GM12878 (cell line): Measurements from ENCODE around the gene UNKL. TPM values are rescaled to one million over a fixed set of nuclear protein-coding genes. Genes with fewer than 3 reads are reported as not detected.

ENCODE experiments used
- ATAC-seq: fragments of 200-7000 bp; cut with Tn5 transposase; 3 replicates; pipeline ENCODE4 v1.9.1; 2020; ENCODE audit warnings: mild to moderate bottlenecking, moderate library complexity
- BruUV-seq: library from RNA; stranded (reverse); fragments of 400-500 nt; replicated peaks from 2 replicates; lab custom pipeline; 2021; lab: Mats Ljungman, UMichigan
- CTCF ChIA-PET: fragments of 300-600 bp; sonication (Branson Sonifier 250); formaldehyde crosslinking; extraction: SDS; loops from one replicate; lab custom pipeline; 2021; ENCODE audit warnings: inconsistent platforms; lab: Yijun Ruan, JAX
- POLR2A ChIA-PET: fragments of 350-600 bp; formaldehyde crosslinking; extraction: SDS; loops from one replicate; lab custom pipeline; 2021; ENCODE audit warnings: inconsistent platforms; lab: Charles Lee
- RAD21 ChIA-PET: fragments of 300-600 bp; sonication (Branson Sonifier 250); formaldehyde crosslinking; loops from one replicate; lab custom pipeline; 2023; ENCODE audit warnings: antibody characterized with exemption; ENCODE audit not compliant: unreplicated experiment; lab: Charles Lee
- SMC1A ChIA-PET: fragments of 300-600 bp; sonication (Branson Sonifier 250); formaldehyde crosslinking; loops from one replicate; lab custom pipeline; 2023; ENCODE audit not compliant: unreplicated experiment, uncharacterized antibody; lab: Charles Lee
- DNase-seq: peaks from one replicate; pipeline ENCODE4 v3.0.0-alpha.2; 2011; ENCODE audit warnings: low read depth, low spot score
- FAIRE-seq: peaks from 3 replicates; lab custom pipeline; 2011; peaks lifted over from hg19 to GRCh38; lab: Jason Lieb, UNC
- H2AFZ ChIP-seq: 2 replicates; pipeline ENCODE4 v1.6.0; 2011; ENCODE audit warnings: low read depth, low read length, control low read depth; ENCODE audit not compliant: control insufficient read depth
- H3K27ac ChIP-seq: 2 replicates; pipeline ENCODE4 v1.5.1; 2011; ENCODE audit warnings: control low read depth; ENCODE audit not compliant: control insufficient read depth, insufficient read depth
- H3K27me3 ChIP-seq, 2 experiments: replicated peaks in 1 of 2; 2 replicates each; pipeline versions ENCODE4 v1.6.0 to v1.6.1; 2011; ENCODE audit warnings: low read length in 1 of 2; ENCODE audit not compliant: control insufficient read depth in 2 of 2, insufficient read depth in 2 of 2
- H3K36me3 ChIP-seq, 2 experiments: 2 replicates each; pipeline ENCODE4 v1.5.1; 2011; ENCODE audit warnings: low read length in 1 of 2; ENCODE audit not compliant: control insufficient read depth in 2 of 2, insufficient read depth in 2 of 2
- H3K4me1 ChIP-seq: 2 replicates; pipeline ENCODE4 v1.6.1; 2011; ENCODE audit warnings: mild to moderate bottlenecking, low read length, moderate library complexity, mixed read lengths; ENCODE audit not compliant: control insufficient read depth, insufficient read depth
- H3K4me2 ChIP-seq: 2 replicates; pipeline ENCODE4 v1.6.0; 2011; ENCODE audit warnings: control low read depth; ENCODE audit not compliant: control insufficient read depth, insufficient read depth
- H3K4me3 ChIP-seq: fragments of 200-600 bp; sonication (generic); 2 replicates; pipeline ENCODE4 v1.5.1; 2016
- H3K79me2 ChIP-seq: 2 replicates; pipeline ENCODE4 v1.6.0; 2011; ENCODE audit warnings: low read length; ENCODE audit not compliant: control insufficient read depth, insufficient read depth
- H3K9ac ChIP-seq: 2 replicates; pipeline ENCODE4 v1.8.0; 2011; ENCODE audit warnings: low read length, control low read depth, mixed read lengths; ENCODE audit not compliant: control insufficient read depth, insufficient read depth
- H3K9me3 ChIP-seq: replicated peaks from 3 replicates; pipeline ENCODE4 v1.5.1; 2011; ENCODE audit warnings: mild to moderate bottlenecking, low read length; ENCODE audit not compliant: control insufficient read depth, insufficient read depth
- H4K20me1 ChIP-seq: 2 replicates; pipeline ENCODE4 v1.6.0; 2011; ENCODE audit not compliant: control insufficient read depth, insufficient read depth
- BHLHE40 ChIP-seq, 2 experiments: fragments of 450-650 bp in 1 of 2; IDR thresholded peaks; 2 replicates each; pipeline ENCODE4 v1.6.1; 2011 to 2017; ENCODE audit warnings: low read depth in 2 of 2, borderline replicate concordance in 1 of 2, improper control_type of control experiment in 1 of 2, low read length in 1 of 2, mild to moderate bottlenecking in 1 of 2
- CBX3 ChIP-seq: fragments of 200-600 bp; sonication (generic); IDR thresholded peaks from 2 replicates; pipeline ENCODE4 v1.6.1; 2016; ENCODE audit warnings: low read depth, borderline replicate concordance
- EP300 ChIP-seq, 2 experiments: fragments of 150-350 bp in 1 of 2; IDR thresholded peaks; 2 replicates each; pipeline ENCODE4 v1.6.1; 2011 to 2012; ENCODE audit warnings: low read depth in 2 of 2, low read length in 2 of 2, borderline replicate concordance in 1 of 2, improper control_type of control experiment in 1 of 2, inconsistent platforms in 1 of 2; ENCODE audit not compliant: control insufficient read depth in 1 of 2
- FOXM1 ChIP-seq: IDR thresholded peaks from 2 replicates; pipeline ENCODE4 v1.6.1; 2012; ENCODE audit warnings: low read depth, mild to moderate bottlenecking, inconsistent platforms, low read length, moderate library complexity
- IKZF2 ChIP-seq, 2 experiments: fragments of 450-650 bp; IDR thresholded peaks; 2 replicates each; pipeline ENCODE4 v1.6.1; 2017; ENCODE audit warnings: mild to moderate bottlenecking in 2 of 2, moderate library complexity in 2 of 2
- SIX5 ChIP-seq: IDR thresholded peaks from 2 replicates; pipeline ENCODE4 v1.6.1; 2011; ENCODE audit warnings: mild to moderate bottlenecking, low read depth, low read length, moderate library complexity; ENCODE audit not compliant: severe bottlenecking
- TBL1XR1 ChIP-seq: IDR thresholded peaks from 2 replicates; pipeline ENCODE4 v1.6.1; 2012; ENCODE audit warnings: low read depth, low read length, improper control_type of control experiment
- ZNF217 ChIP-seq: fragments of 450-650 bp; IDR thresholded peaks from 2 replicates; pipeline ENCODE4 v1.6.1; 2017; ENCODE audit warnings: antibody characterized with exemption, mild to moderate bottlenecking
- WGBS: methylation state at CpG from one replicate; pipeline ENCODE4 v1.1.6; 2016; ENCODE audit warnings: low lambda C conversion rate; ENCODE audit not compliant: insufficient replicate concordance, insufficient coverage; ENCODE audit errors: missing lambda C conversion rate; 5-methylcytosine and 5-hydroxymethylcytosine counted together
- in situ Hi-C: fragments of 300-500 bp; cut with MboI; formaldehyde crosslinking; loops from 9 replicates; pipeline ENCODE4 v1.14.3; 2018; ENCODE audit warnings: mixed read lengths
- intact Hi-C: fragments of 100-400 bp; cut with micrococcal nuclease; formaldehyde crosslinking; loops from one replicate; pipeline ENCODE4 v1.14.2; 2022; ENCODE audit not compliant: unreplicated experiment
- polyA plus RNA-seq, 11 experiments: library from polyadenylated mRNA; depleted of rRNA in 4 of 11; unstranded in 6 of 11; stranded (reverse) in 5 of 11; fragments of >200 nt; fragmentation: Nextera tagmentation in 4 of 11; fragmentation: Illumina TruSeq in 1 of 11; extraction: Ambion mirVana in 4 of 11; extraction: Trizol in 1 of 11; gene quantifications; 1 replicate in 1 of 11; 2 replicates in 10 of 11; pipeline versions ENCODE4 v1.2.1 to v1.2.3, GENCODE V29; 2011 to 2016; ENCODE audit warnings: inconsistent platforms in 2 of 11, missing spikeins in 2 of 11, low read depth in 1 of 11
- total RNA-seq, 4 experiments: library from RNA; depleted of rRNA in 3 of 4; stranded (reverse); fragments of >200 nt in 3 of 4; fragmentation: Illumina TruSeq in 1 of 4; extraction: Trizol in 1 of 4; gene quantifications; 2 replicates each; pipeline versions ENCODE4 v1.2.1 to v1.2.3, GENCODE V29; 2013 to 2021
- TF ChIP-seq, protein P1 (sequence below): fragments of 450-650 bp; formaldehyde crosslinking; IDR thresholded peaks from 2 replicates; pipeline ENCODE4 v1.4.0; 2022; ENCODE audit warnings: mild to moderate bottlenecking, moderate library complexity

UNKL gene
- total and polyA plus RNA-seq, 10 of the 15 experiments (the other 5 are each of a cell fraction or from before 2014, with no cell fraction given), result 0.40 to 21.6 (median 9.1) TPM

DNA sequence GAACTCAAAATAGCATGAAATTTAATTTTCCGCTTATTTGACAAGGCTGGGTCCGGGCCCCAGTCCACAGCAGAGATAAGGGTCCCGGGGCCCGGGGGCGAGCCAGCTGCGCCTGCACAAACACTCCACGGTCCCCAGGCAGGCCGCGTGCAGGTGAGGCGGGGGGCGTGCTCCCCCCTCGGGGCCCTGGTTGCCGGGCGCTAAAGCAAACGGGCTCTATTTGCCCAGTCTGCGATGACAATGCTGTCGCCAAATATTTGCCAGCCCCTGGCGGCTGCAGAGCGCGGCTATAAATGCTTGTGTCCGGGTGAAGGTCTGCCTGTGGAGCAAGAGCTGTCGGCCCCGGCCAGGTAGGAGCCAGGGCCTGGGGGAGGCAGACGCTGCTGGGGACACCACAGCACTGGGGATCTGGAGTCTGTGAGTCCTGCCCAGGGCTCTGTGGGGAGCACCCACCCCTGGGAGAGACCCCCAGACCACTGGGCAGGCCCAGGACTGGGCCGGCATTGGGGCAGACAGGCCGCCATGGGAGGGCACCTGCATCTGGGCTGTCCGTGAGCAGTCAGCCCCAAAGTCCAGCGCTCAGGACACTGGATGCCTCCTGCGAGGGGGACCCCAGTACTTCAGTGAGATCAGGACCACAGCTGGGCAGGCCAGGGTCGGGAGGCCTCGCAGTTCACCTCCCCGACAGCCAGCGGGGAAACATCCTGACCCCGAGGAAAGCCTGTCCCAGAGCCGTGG, 16.4 kb upstream of the UNKL start, which contains the start of gene PERCC1:
Gene PERCC1 (plus strand): TSS at position 320 of the 738 bp plus-strand sequence. CDS start 1,516 bp downstream, outside the sequence.
- SMC1A ChIA-PET, result no interaction called here
- WGBS, result 29% methylated on average over 34 of the region's 35 CpGs
- intact Hi-C loops (no loop called here), in situ Hi-C loops (no loop called here)
- no peaks in the 10 kb centered on the region for H3K36me3 ChIP-seq
- peaks cover 0 to 10% of the 10 kb centered on the region in 2 experiments for H3K27me3 ChIP-seq
- RAD21 ChIA-PET, result no interaction called here
- CTCF ChIA-PET, result interaction anchor here (0.6 kb wide), 1 partner anchor 101 kb away, joined by 3 read pairs; no protein-coding TSS in a partner anchor
- H2AFZ ChIP-seq, result no peak within 1 kb of the TSS
- 0 out of 3 replicates have a peak, but pooled peaks have one; percentile 8 for ATAC-seq
- H4K20me1 ChIP-seq, result no peaks in the 10 kb centered on the region; the same call in 1 of the 2 replicates
- no peak for FAIRE-seq
- H3K4me1 ChIP-seq, result no peaks in the 10 kb centered on the region
- DNase-seq, result no peak
- no peaks in the 10 kb centered on the region for H3K79me2 ChIP-seq
- TF ChIP-seq IKZF2 (IDR thresholded peaks at IDR 0.05) (no peak), BHLHE40 (IDR thresholded peaks at IDR 0.05; ENCODE audit: borderline replicate concordance in 1 of 2, low read depth in 2 of 2, low read length in 1 of 2) (no peak), FOXM1 (no peak), ZNF217 (no peak), CBX3 (no peak), SIX5 (no peak), TBL1XR1 (no peak), EP300 (IDR thresholded peaks at IDR 0.05; ENCODE audit: borderline replicate concordance in 1 of 2, control insufficient read depth in 1 of 2, low read depth in 2 of 2, low read length in 2 of 2) (no peak)
- TF ChIP-seq, protein P1, sequence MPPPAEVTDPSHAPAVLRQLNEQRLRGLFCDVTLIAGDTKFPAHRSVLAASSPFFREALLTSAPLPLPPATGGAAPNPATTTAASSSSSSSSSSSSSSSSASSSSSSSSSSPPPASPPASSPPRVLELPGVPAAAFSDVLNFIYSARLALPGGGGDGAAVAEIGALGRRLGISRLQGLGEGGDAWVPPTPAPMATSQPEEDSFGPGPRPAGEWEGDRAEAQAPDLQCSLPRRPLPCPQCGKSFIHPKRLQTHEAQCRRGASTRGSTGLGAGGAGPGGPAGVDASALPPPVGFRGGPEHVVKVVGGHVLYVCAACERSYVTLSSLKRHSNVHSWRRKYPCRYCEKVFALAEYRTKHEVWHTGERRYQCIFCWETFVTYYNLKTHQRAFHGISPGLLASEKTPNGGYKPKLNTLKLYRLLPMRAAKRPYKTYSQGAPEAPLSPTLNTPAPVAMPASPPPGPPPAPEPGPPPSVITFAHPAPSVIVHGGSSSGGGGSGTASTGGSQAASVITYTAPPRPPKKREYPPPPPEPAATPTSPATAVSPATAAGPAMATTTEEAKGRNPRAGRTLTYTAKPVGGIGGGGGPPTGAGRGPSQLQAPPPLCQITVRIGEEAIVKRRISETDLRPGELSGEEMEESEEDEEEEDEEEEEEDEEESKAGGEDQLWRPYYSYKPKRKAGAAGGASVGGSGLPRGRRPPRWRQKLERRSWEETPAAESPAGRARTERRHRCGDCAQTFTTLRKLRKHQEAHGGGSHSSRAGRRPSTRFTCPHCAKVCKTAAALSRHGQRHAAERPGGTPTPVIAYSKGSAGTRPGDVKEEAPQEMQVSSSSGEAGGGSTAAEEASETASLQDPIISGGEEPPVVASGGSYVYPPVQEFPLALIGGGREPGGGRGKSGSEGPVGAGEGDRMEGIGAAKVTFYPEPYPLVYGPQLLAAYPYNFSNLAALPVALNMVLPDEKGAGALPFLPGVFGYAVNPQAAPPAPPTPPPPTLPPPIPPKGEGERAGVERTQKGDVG (CRISPR knock-in tag), result no peak
- no peak within 1 kb of the TSS for H3K4me3 ChIP-seq
- H3K4me2 ChIP-seq, result no peak within 1 kb of the TSS
- H3K9ac ChIP-seq, result no peak within 1 kb of the TSS
- no TSS peak for BruUV-seq
- no peak within 1 kb of the TSS for H3K27ac ChIP-seq
- POLR2A ChIA-PET, result interaction anchor here (0.6 kb wide), 1 partner anchor 10 kb away, joined by 9 read pairs; no protein-coding TSS in a partner anchor
- no peaks in the 10 kb centered on the region for H3K9me3 ChIP-seq
